Left ventricle myocardium inferior (tissue), 1 donor: ENCODE results near the gene RABGAP1. TPM values are rescaled to one million over a fixed set of nuclear protein-coding genes. Genes with fewer than 3 reads are reported as not detected.

Experiments
- DNase-seq: peaks from one replicate; pipeline ENCODE4 v3.0.0-alpha.2; 2020
- H3K27ac ChIP-seq: fragments of 200-600 bp; replicated peaks from 2 replicates; pipeline ENCODE4 v1.8.0; 2021
- H3K27me3 ChIP-seq: fragments of 200-600 bp; 2 replicates; pipeline ENCODE4 v1.8.0; 2021; ENCODE audit warnings: low read depth
- H3K36me3 ChIP-seq: fragments of 200-600 bp; 2 replicates; pipeline ENCODE4 v1.8.0; 2021
- H3K4me1 ChIP-seq: fragments of 200-600 bp; 2 replicates; pipeline ENCODE4 v1.8.0; 2021
- H3K4me3 ChIP-seq: fragments of 200-600 bp; 2 replicates; pipeline ENCODE4 v1.8.0; 2021; ENCODE audit warnings: mild to moderate bottlenecking, moderate library complexity
- H3K9me3 ChIP-seq: fragments of 200-600 bp; replicated peaks from 2 replicates; pipeline ENCODE4 v1.8.0; 2021
- CTCF ChIP-seq: fragments of 200-600 bp; IDR thresholded peaks from 2 replicates; pipeline ENCODE4 v1.8.0; 2021; ENCODE audit warnings: antibody characterized with exemption, mild to moderate bottlenecking, borderline replicate concordance
- intact Hi-C: fragments of 100-400 bp; cut with micrococcal nuclease; formaldehyde crosslinking; loops from one replicate; pipeline ENCODE4 v1.11.0; 2022
- total RNA-seq: library from RNA; stranded (reverse); fragmentation: NEBNext Ultra II Directional; extraction: Animal tissue kit (Norgen Biotek cat#: 25700); gene quantifications from one replicate; pipeline ENCODE4 v1.2.1, GENCODE V29; 2021
- donor health status: DM: no; HTN: yes; CAD: no; lungs with severe emphysema.

Gene RABGAP1
- total RNA-seq, 1 donor from 2014 or later, result 48.2 TPM

DNA sequence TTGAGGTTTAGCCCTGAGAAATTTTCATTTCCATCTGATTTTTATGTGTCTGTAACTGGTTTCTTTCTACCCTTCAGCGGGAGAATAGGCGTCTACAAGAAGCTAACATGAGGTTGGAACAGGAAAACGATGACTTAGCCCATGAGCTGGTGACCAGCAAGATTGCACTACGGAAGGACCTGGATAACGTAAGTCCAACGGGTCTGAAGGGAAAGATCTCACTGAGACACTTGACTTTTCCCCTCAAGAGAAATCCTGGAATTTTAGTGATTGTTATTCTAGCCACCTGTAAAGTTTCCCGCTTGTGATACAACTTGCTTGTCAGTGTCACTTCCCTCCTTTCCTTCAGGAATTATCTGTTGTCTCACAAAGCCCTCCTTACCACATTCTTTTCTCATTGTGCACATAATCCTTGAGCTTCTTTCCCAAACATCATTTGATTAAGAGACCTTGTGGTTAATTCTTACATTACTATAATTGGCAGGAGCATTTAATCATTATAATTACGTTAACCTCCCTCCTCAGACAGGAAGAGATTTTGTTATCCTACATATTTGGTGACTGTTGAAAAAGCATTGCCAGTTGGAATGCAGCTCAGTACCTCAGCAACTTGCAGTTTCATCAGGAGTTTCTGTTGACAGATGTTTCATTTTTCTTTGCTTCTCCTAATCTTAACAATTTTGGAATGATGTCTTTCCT lies 149.5 kb downstream of the RABGAP1 start:
- peaks cover 62% of the 10 kb centered on the region for H3K36me3 ChIP-seq
- H3K4me3 ChIP-seq, result no peak overlapping the region
- intact Hi-C loops, result no loop called here
- H3K27ac ChIP-seq, result no peak overlapping the region
- no peaks in the 10 kb centered on the region for H3K9me3 ChIP-seq
- DNase-seq, result no peak
- peaks cover 17% of the 10 kb centered on the region for H3K4me1 ChIP-seq
- no peak for TF ChIP-seq CTCF
- no peaks in the 10 kb centered on the region for H3K27me3 ChIP-seq

GRCh38 chr9:123090956-123091355 lies 150.1 kb downstream of the RABGAP1 start:
- Histone ChIP-seq H3K4me1 (peaks cover 17% of the 10 kb centered on the region), H3K27me3 (no peaks in the 10 kb centered on the region), H3K4me3 (no peak overlapping the region), H3K27ac (no peak overlapping the region), H3K36me3 (peaks cover 68% of the 10 kb centered on the region), H3K9me3 (no peaks in the 10 kb centered on the region)
- TF ChIP-seq CTCF, result no peak
- intact Hi-C loops, result no loop called here
- DNase-seq, result no peak

GRCh38 chr9:123091459-123091858 lies 150.6 kb downstream of the RABGAP1 start:
- H3K27me3 ChIP-seq, result no peaks in the 10 kb centered on the region
- H3K4me3 ChIP-seq, result no peak overlapping the region
- no peaks in the 10 kb centered on the region for H3K9me3 ChIP-seq
- intact Hi-C loops, result no loop called here
- H3K36me3 ChIP-seq, result peaks cover 72% of the 10 kb centered on the region
- no peak for TF ChIP-seq CTCF
- DNase-seq, result no peak
- H3K4me1 ChIP-seq, result peaks cover 17% of the 10 kb centered on the region
- no peak overlapping the region for H3K27ac ChIP-seq

- H3K9me3 ChIP-seq, result no peaks in the 10 kb centered on the region
- intact Hi-C loops, result no loop called here
- H3K36me3 ChIP-seq, result peaks cover 83% of the 10 kb centered on the region
- no peaks in the 10 kb centered on the region for H3K27me3 ChIP-seq
- peaks cover 11% of the 10 kb centered on the region for H3K4me1 ChIP-seq
- H3K27ac ChIP-seq, result no peak overlapping the region
- H3K4me3 ChIP-seq, result no peak overlapping the region
- no peak for TF ChIP-seq CTCF
- no peak for DNase-seq
Observed at GRCh38 chr9:123093141-123093540, 152.3 kb downstream of the RABGAP1 start.

GRCh38 chr9:123096987-123097386 lies 156.2 kb downstream of the RABGAP1 start:
- Histone ChIP-seq H3K27ac (no peak overlapping the region), H3K36me3 (peaks cover 90% of the 10 kb centered on the region), H3K27me3 (no peaks in the 10 kb centered on the region), H3K9me3 (no peaks in the 10 kb centered on the region), H3K4me1 (no peaks in the 10 kb centered on the region), H3K4me3 (no peak overlapping the region)
- intact Hi-C loops, result no loop called here
- no peak for TF ChIP-seq CTCF
- no peak for DNase-seq
